ENCODE data around the gene FMO1. TPM values are rescaled to one million over a fixed set of nuclear protein-coding genes. Genes with fewer than 3 reads are reported as not detected.

FMO1 gene
- total RNA-seq, 6 experiments from 2014 or later = not detected

GRCh38 chr1:171210355-171210754 is 37.9 kb upstream of the FMO1 start:
- H3K36me3 Mint-ChIP-seq (ENCODE audit: low read depth) = no peaks in the 10 kb centered on the region
- H3K4me3 Mint-ChIP-seq = no peak overlapping the region
- TF ChIP-seq CTCF (IDR thresholded peaks at IDR 0.05) = no peak
- H3K9me3 Mint-ChIP-seq = no peaks in the 10 kb centered on the region
- DNase-seq = no peak
- peaks cover 2% of the 10 kb centered on the region for H3K27me3 Mint-ChIP-seq (ENCODE audit: insufficient read depth)
- no peaks in the 10 kb centered on the region for H3K4me1 Mint-ChIP-seq (ENCODE audit: low read depth)
- H3K27ac Mint-ChIP-seq = no peak overlapping the region

GRCh38 chr1:171212607-171213351 is 35.5 kb upstream of the FMO1 start:
- DNase-seq = no peak
- Mint-ChIP-seq H3K4me1 (ENCODE audit: low read depth) (peaks cover under 1% of the 10 kb centered on the region; the same call in 1 of the 2 replicates), H3K27ac (no peak overlapping the region), H3K9me3 (peaks cover 3% of the 10 kb centered on the region), H3K4me3 (no peak overlapping the region), H3K36me3 (ENCODE audit: low read depth) (peaks cover 5% of the 10 kb centered on the region; the same call in 1 of the 2 replicates), H3K27me3 (ENCODE audit: insufficient read depth) (no peaks in the 10 kb centered on the region; the same call in 1 of the 2 replicates)
- no peak for TF ChIP-seq CTCF (IDR thresholded peaks at IDR 0.05)

- Mint-ChIP-seq H3K4me1 (ENCODE audit: low read depth) (peaks cover 11% of the 10 kb centered on the region), H3K4me3 (no peak overlapping the region), H3K27ac (no peak overlapping the region), H3K27me3 (ENCODE audit: insufficient read depth) (no peaks in the 10 kb centered on the region; the same call in 1 of the 2 replicates), H3K9me3 (peaks cover 7% of the 10 kb centered on the region), H3K36me3 (ENCODE audit: low read depth) (peaks cover 13% of the 10 kb centered on the region)
- DNase-seq = no peak
- TF ChIP-seq CTCF (IDR thresholded peaks at IDR 0.05) = peak; percentile 22; the same call in 1 of the 2 replicates
Measured at GRCh38 chr1:171213559-171214454, 34.5 kb upstream of the FMO1 start.

GRCh38 chr1:171217658-171218443 is 30.4 kb upstream of the FMO1 start:
- H3K9me3 Mint-ChIP-seq = peaks cover 9% of the 10 kb centered on the region
- TF ChIP-seq CTCF (IDR thresholded peaks at IDR 0.05) = no peak
- no peak for DNase-seq
- peaks cover 49% of the 10 kb centered on the region for H3K4me1 Mint-ChIP-seq (ENCODE audit: low read depth)
- no peaks in the 10 kb centered on the region for H3K27me3 Mint-ChIP-seq (ENCODE audit: insufficient read depth)
- no peak overlapping the region for H3K4me3 Mint-ChIP-seq
- H3K27ac Mint-ChIP-seq = no peak overlapping the region
- peaks cover 14% of the 10 kb centered on the region for H3K36me3 Mint-ChIP-seq (ENCODE audit: low read depth)

- Mint-ChIP-seq H3K9me3 (peaks cover 9% of the 10 kb centered on the region), H3K27ac (peak overlapping the region; percentile 85; the same call in 1 of the 2 replicates), H3K27me3 (ENCODE audit: insufficient read depth) (no peaks in the 10 kb centered on the region), H3K4me3 (peak overlapping the region; percentile 72), H3K36me3 (ENCODE audit: low read depth) (peaks cover 14% of the 10 kb centered on the region), H3K4me1 (ENCODE audit: low read depth) (peaks cover 56% of the 10 kb centered on the region)
- no peak for TF ChIP-seq CTCF (IDR thresholded peaks at IDR 0.05)
- DNase-seq = no peak
Measured at GRCh38 chr1:171218661-171219060, 29.6 kb upstream of the FMO1 start.
